ENCODE results near the gene STK10. TPM values are rescaled to one million over a fixed set of nuclear protein-coding genes. Genes with fewer than 3 reads are reported as not detected.

The STK10 gene
- total and polyA plus RNA-seq, 12 donors = 5.6 to 22.3 (median 9.9) TPM

DNA sequence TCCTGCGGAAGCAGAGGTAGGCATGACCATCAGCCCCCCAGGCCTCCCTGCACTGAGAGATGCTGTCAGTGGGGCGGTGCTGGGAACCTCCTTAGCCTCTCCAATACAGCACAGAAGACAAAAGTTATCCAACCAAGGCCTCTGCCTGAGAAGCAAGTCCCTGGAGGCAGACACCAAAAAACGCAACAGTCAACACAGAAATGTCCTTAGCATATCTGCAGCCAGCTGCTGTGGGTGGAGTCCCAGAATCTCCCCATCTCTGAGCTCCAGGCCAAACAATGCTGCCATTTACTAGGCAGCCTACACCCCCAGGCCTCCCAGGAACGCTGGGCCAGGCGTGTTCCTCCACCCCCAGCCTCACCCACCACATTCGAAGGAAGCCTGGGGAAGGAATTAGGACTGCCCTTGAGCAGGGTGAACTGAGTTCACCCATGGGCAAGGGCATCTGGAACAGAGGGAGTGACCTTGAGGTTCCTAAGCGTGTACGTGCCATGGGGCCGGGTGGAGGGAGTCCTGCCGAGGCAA lies 43.7 kb downstream of the STK10 start:
- ATAC-seq (peak; percentile 65 to 85 (median 78)), DNase-seq (peak; percentile 53)
- Histone ChIP-seq H3K36me3 (peaks cover 0 to 43% (median 0%) of the 10 kb centered on the region in 9 donors), H3K27me3 (no peaks in the 10 kb centered on the region), H3K4me3 (no peak overlapping the region), H3K9me3 (no peaks in the 10 kb centered on the region), H3K4me1 (peaks cover 0 to 52% (median 35%) of the 10 kb centered on the region in 9 donors), H3K27ac (peak overlapping the region in 5 of 10 donors; percentile 23 to 49 (median 39))
- WGBS, 2 donors = 44 to 57% methylated on average over 10 of the region's 10 CpGs
- intact Hi-C loops (cut with DNase I) = loop anchor here in 1 of 10 donors (5.0 kb wide), 1 partner anchor 43 kb away; the partner anchor contains the start of gene STK10
- no peak for TF ChIP-seq CTCF (IDR thresholded peaks at IDR 0.05)

- H3K36me3 ChIP-seq = peaks cover 0 to 43% (median 0%) of the 10 kb centered on the region in 9 donors
- 75 to 86% methylated on average over 6 of the region's 6 CpGs for WGBS, 2 donors
- intact Hi-C loops (cut with DNase I) = loop anchor here in 1 of 10 donors (5.0 kb wide), 1 partner anchor 43 kb away; the partner anchor contains the start of gene STK10
- no peak for TF ChIP-seq CTCF (IDR thresholded peaks at IDR 0.05)
- no peak overlapping the region for H3K4me3 ChIP-seq
- H3K9me3 ChIP-seq = no peaks in the 10 kb centered on the region
- DNase-seq (no peak), ATAC-seq (no peak)
- peak overlapping the region in 4 of 10 donors; percentile 23 to 49 (median 35) for H3K27ac ChIP-seq
- H3K4me1 ChIP-seq = peaks cover 0 to 52% (median 35%) of the 10 kb centered on the region in 9 donors
- H3K27me3 ChIP-seq = no peaks in the 10 kb centered on the region
Observed at GRCh38 chr5:172143875-172144274, 44.1 kb downstream of the STK10 start.

GRCh38 chr5:172142709-172143215 lies 45.3 kb downstream of the STK10 start:
- H3K9me3 ChIP-seq = no peaks in the 10 kb centered on the region
- H3K27ac ChIP-seq = no peak overlapping the region
- intact Hi-C loops (cut with DNase I) = loop anchor here in 1 of 10 donors (5.0 kb wide), 1 partner anchor 45 kb away; the partner anchor contains the start of gene STK10
- DNase-seq (no peak), ATAC-seq (no peak)
- WGBS, 2 donors = 83 to 85% methylated on average over 5 of the region's 5 CpGs
- H3K27me3 ChIP-seq = no peaks in the 10 kb centered on the region
- peaks cover 0 to 36% (median 0%) of the 10 kb centered on the region in 9 donors for H3K36me3 ChIP-seq
- no peak overlapping the region for H3K4me3 ChIP-seq
- peaks cover 0 to 45% (median 35%) of the 10 kb centered on the region in 9 donors for H3K4me1 ChIP-seq
- TF ChIP-seq CTCF (IDR thresholded peaks at IDR 0.05) = no peak

- intact Hi-C loops (cut with DNase I) = loop anchor here in 1 of 10 donors (5.0 kb wide), 1 partner anchor 45 kb away; the partner anchor contains the start of gene STK10
- Histone ChIP-seq H3K36me3 (peaks cover 0 to 28% (median 0%) of the 10 kb centered on the region in 9 donors), H3K27ac (no peak overlapping the region), H3K27me3 (no peaks in the 10 kb centered on the region), H3K4me3 (no peak overlapping the region), H3K4me1 (peaks cover 0 to 45% (median 33%) of the 10 kb centered on the region in 9 donors), H3K9me3 (peaks cover 0 to 5% (median 0%) of the 10 kb centered on the region in 11 donors)
- no peak for TF ChIP-seq CTCF (IDR thresholded peaks at IDR 0.05)
- ATAC-seq (no peak), DNase-seq (no peak)
- whole genome bisulfite sequencing, 2 donors = 85 to 86% methylated on average over 5 of the region's 5 CpGs
Observed at GRCh38 chr5:172141949-172142319, 46.1 kb downstream of the STK10 start.

Measured in heart right ventricle (tissue), 16 donors.